AG04449 (cell line): ENCODE data around the gene JMJD1C.

ENCODE experiments used
- CTCF ChIA-PET: fragments of 350-600 bp; formaldehyde crosslinking; extraction: SDS; loops from one replicate; lab custom pipeline; 2021; ENCODE audit warnings: antibody characterized with exemption; lab: Yijun Ruan, JAX
- POLR2A ChIA-PET: fragments of 400-600, 350-600 bp; formaldehyde crosslinking; extraction: SDS; loops from one replicate; lab custom pipeline; 2020; ENCODE audit warnings: antibody characterized with exemption, inconsistent platforms; lab: Yijun Ruan, JAX
- DNase-seq: peaks from one replicate; pipeline ENCODE4 v3.0.0-alpha.2; 2010; ENCODE audit warnings: low read depth, low spot score
- H3K4me3 ChIP-seq: 2 replicates; pipeline ENCODE4 v1.5.1; 2011; ENCODE audit warnings: low read depth, mild to moderate bottlenecking, control low read depth, low read length
- CTCF ChIP-seq: IDR thresholded peaks from one replicate; pipeline ENCODE4 v1.5.1; 2011; ENCODE audit warnings: mild to moderate bottlenecking, moderate library complexity, low read length, control low read depth, inconsistent platforms; ENCODE audit not compliant: insufficient read depth; ENCODE audit errors: missing control alignments

JMJD1C gene

GRCh38 chr10:63446716-63447440 is 18.9 kb downstream of the JMJD1C start:
- TF ChIP-seq CTCF: no peak
- CTCF ChIA-PET: interaction anchor here (1.5 kb wide), 1 partner anchor 9 kb away, joined by 6 read pairs; no protein-coding TSS in a partner anchor
- POLR2A ChIA-PET: no interaction called here
- no peak overlapping the region for H3K4me3 ChIP-seq
- DNase-seq: no peak

DNA sequence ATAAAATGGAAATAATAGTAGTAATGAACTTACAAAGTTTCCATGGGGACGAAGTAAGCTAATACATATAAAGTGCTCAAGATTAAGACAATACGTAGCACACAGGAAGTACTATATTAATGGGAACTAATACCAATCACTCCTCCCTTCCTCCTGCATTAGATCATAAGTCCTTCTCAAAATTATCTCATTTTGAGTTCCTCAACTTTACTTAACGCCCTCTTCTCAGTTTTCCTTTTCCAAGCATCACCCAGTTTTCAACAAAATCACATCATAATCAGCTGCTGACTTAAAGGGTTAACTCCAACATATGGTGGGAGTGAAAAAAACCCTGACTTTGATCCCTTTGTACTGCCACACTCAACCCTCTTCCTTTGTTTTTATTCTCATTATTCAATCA is 24.4 kb downstream of the JMJD1C start:
- TF ChIP-seq CTCF: no peak
- ChIA-PET CTCF (no interaction called here), POLR2A (no interaction called here)
- no peak for DNase-seq
- no peak overlapping the region for H3K4me3 ChIP-seq

GRCh38 chr10:63439607-63440006 is 26.2 kb downstream of the JMJD1C start:
- POLR2A ChIA-PET: no interaction called here
- no peak for TF ChIP-seq CTCF
- DNase-seq: no peak
- CTCF ChIA-PET: no interaction called here
- no peak overlapping the region for H3K4me3 ChIP-seq

- ChIA-PET POLR2A (no interaction called here), CTCF (interaction anchor here (1.7 kb wide), 1 partner anchor 9 kb away, joined by 6 read pairs; no protein-coding TSS in a partner anchor)
- no peak overlapping the region for H3K4me3 ChIP-seq
- TF ChIP-seq CTCF: no peak
- no peak for DNase-seq
These were observed 27.0 kb downstream of the JMJD1C start for GRCh38 chr10:63438506-63439498.

DNA sequence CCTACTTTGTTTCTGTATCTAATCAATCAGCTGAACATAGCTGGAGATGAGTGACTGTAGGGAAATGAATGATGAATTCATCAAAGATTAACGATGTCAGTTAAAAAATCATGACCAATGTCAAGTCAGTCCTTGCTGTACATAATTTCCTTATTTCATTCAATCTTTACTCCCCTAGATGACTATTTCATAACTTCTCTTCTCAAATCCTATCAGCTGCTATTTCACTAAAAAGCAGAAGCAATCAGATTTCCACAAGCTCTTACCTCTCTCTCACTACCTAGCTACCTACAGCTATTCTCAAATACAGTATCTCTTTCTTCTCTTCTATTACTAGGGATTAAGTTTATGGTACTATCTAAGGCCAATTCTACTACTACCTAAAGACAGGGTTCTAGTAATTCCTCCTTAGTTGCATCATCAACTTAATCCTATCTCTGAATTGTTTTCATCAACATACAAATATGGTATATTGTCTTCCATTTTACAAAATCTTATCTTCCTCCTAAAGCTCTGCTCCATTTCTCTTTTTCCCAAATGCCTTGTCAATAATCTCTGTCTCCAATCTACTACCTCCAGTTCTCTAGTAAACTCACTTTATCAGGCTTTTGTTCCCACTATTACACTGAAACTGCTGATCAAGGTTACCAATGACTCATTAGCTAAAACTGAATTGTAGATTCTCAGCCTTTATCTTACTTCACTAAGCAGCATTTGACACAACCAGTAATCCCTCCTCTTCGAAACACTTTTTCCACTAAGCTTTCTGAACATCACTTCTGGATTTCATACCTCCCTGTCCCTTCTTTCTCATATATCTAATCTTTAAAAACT is 28.4 kb downstream of the JMJD1C start:
- POLR2A ChIA-PET: no interaction called here
- no peak overlapping the region for H3K4me3 ChIP-seq
- CTCF ChIA-PET: interaction anchor here (0.9 to 1.7 kb wide), 2 partner anchors 10 to 32 kb away, joined by 3 to 6 read pairs; no protein-coding TSS in a partner anchor
- DNase-seq: no peak
- TF ChIP-seq CTCF: no peak
